Astrocyte (in vitro differentiated cells and primary cell): ENCODE measurements around the gene TRNAU1AP.

ENCODE experiments used
- CTCF ChIP-seq: IDR thresholded peaks from 2 replicates; pipeline ENCODE4 v1.5.1; 2011; ENCODE audit warnings: low read depth, mild to moderate bottlenecking, inconsistent platforms, low read length, moderate library complexity; ENCODE audit not compliant: insufficient read depth
- EZH2 ChIP-seq: IDR thresholded peaks from 2 replicates; pipeline ENCODE4 v1.6.1; 2012; ENCODE audit warnings: mild to moderate bottlenecking, low read length, inconsistent platforms; ENCODE audit not compliant: insufficient read depth

- TF ChIP-seq CTCF (peak; percentile 80), EZH2 (no peak)
Observed at GRCh38 chr1:28602536-28603439, 49.9 kb downstream of the TRNAU1AP start.
